Esophagus muscularis mucosa (tissue), 4 donors: ENCODE data around the gene CDK5.

Experiments used
- EP300 ChIP-seq: sonication (generic); formaldehyde crosslinking; IDR thresholded peaks from one replicate; pipeline ENCODE4 v1.6.1; 2017; ENCODE audit warnings: antibody characterized with exemption
- POLR2A ChIP-seq: fragments of 450-650 bp; IDR thresholded peaks from one replicate; pipeline ENCODE4 v1.6.1; 2017; ENCODE audit warnings: antibody characterized with exemption, moderate library complexity, mild to moderate bottlenecking, low read depth
- POLR2AphosphoS5 ChIP-seq, 2 donors: sonication (generic); formaldehyde crosslinking; IDR thresholded peaks; one replicate each; pipeline ENCODE4 v1.6.1; 2017; ENCODE audit warnings: antibody characterized with exemption in 2 of 2
- TF ChIP-seq, protein P1 (sequence below), 3 experiments: fragments of 200-600 bp in 2 of 3; fragments of 450-650 bp in 1 of 3; sonication (generic) in 2 of 3; IDR thresholded peaks; one replicate each; pipeline ENCODE4 v1.5.1; 2017 to 2019; ENCODE audit warnings: antibody characterized with exemption in 3 of 3, mild to moderate bottlenecking in 2 of 3, moderate library complexity in 1 of 3

- TF ChIP-seq, protein P1, sequence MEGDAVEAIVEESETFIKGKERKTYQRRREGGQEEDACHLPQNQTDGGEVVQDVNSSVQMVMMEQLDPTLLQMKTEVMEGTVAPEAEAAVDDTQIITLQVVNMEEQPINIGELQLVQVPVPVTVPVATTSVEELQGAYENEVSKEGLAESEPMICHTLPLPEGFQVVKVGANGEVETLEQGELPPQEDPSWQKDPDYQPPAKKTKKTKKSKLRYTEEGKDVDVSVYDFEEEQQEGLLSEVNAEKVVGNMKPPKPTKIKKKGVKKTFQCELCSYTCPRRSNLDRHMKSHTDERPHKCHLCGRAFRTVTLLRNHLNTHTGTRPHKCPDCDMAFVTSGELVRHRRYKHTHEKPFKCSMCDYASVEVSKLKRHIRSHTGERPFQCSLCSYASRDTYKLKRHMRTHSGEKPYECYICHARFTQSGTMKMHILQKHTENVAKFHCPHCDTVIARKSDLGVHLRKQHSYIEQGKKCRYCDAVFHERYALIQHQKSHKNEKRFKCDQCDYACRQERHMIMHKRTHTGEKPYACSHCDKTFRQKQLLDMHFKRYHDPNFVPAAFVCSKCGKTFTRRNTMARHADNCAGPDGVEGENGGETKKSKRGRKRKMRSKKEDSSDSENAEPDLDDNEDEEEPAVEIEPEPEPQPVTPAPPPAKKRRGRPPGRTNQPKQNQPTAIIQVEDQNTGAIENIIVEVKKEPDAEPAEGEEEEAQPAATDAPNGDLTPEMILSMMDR (IDR thresholded peaks at IDR 0.05), result no peak
- TF ChIP-seq POLR2AphosphoS5 (IDR thresholded peaks at IDR 0.05) (peak; percentile 10 to 63), POLR2A (no peak), EP300 (no peak)
Observed at GRCh38 chr7:151051108-151051507, 6.6 kb downstream of the CDK5 start.
